ENCODE data around the gene MAMLD1. TPM values are rescaled to one million over a fixed set of nuclear protein-coding genes. Genes with fewer than 3 reads are reported as not detected.
A peak's percentile ranks its signal among the peaks of the same experiment; 100 is the strongest.

The MAMLD1 gene
- total RNA-seq, 1 donor from 2014 or later, result 1.8 TPM

GRCh38 chrX:150361777-150362351, 1.3 kb upstream of the MAMLD1 start:
- no peaks in the 10 kb centered on the region for H3K36me3 ChIP-seq
- TF ChIP-seq CTCF (IDR thresholded peaks at IDR 0.05; ENCODE audit: borderline replicate concordance), result no peak
- no peak overlapping the region for H3K27ac ChIP-seq (replicated peaks)
- no peaks in the 10 kb centered on the region for H3K9me3 ChIP-seq (replicated peaks)
- DNase-seq, result no peak
- H3K27me3 ChIP-seq (ENCODE audit: low read depth), result peaks cover 7% of the 10 kb centered on the region
- peaks cover 25% of the 10 kb centered on the region for H3K4me1 ChIP-seq
- intact Hi-C loops (cut with micrococcal nuclease), result no loop called here
- peak overlapping the region; percentile 73 for H3K4me3 ChIP-seq

DNA sequence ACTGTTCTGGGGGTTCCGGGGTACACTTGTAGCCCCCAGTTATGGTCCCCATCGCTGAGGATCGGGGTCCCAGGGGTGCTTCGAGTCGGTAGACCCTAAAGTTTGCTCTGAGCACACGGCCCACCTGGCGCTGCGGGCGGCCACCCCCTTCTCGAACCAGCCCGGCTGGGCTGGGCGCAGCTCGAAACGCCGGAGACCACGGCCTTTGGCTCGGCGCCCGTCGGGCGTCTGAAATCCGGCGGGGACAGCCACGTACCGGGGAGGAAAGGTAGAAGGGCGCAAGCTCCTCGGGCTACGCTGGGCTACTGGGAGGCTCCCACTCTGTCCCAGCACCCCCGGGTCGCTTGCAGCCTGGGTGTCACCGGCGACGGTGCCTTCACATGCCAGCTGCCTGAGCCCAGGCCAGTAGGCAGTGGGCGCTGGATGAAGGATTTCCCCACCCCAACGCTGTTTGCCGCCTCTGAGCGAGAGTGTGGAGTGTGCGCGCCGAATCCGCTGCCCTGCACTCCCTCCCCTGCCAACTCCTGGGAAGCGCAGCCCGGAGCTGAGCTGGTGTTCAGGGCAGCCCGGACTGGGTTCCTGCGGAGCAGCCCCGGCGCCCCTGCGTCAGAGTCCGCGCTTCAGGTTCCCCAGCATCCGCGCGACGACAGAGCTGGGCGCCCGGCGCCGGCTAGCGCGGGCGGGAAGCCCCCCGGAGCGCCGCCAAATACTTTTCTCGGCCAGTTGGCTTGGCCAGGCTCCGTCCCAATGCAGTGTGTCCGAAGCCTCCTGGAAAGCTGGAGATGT, 637 bp downstream of the MAMLD1 start:
- intact Hi-C loops (cut with micrococcal nuclease), result no loop called here
- Histone ChIP-seq H3K4me3 (peak overlapping the region; percentile 73), H3K36me3 (no peaks in the 10 kb centered on the region), H3K9me3 (replicated peaks) (no peaks in the 10 kb centered on the region), H3K27me3 (ENCODE audit: low read depth) (peaks cover 7% of the 10 kb centered on the region), H3K4me1 (peaks cover 25% of the 10 kb centered on the region), H3K27ac (replicated peaks) (peak overlapping the region; percentile 84)
- peak; percentile 19 for DNase-seq
- no peak for TF ChIP-seq CTCF (IDR thresholded peaks at IDR 0.05; ENCODE audit: borderline replicate concordance)

GRCh38 chrX:150364347-150365050, 1.4 kb downstream of the MAMLD1 start:
- H3K27ac ChIP-seq (replicated peaks), result peak overlapping the region; percentile 84
- intact Hi-C loops (cut with micrococcal nuclease), result no loop called here
- peaks cover 25% of the 10 kb centered on the region for H3K4me1 ChIP-seq

GRCh38 chrX:150365051-150365989, 2.2 kb downstream of the MAMLD1 start:
- Histone ChIP-seq H3K4me3 (peak overlapping the region; percentile 73), H3K36me3 (no peaks in the 10 kb centered on the region), H3K9me3 (replicated peaks) (no peaks in the 10 kb centered on the region), H3K4me1 (peaks cover 25% of the 10 kb centered on the region), H3K27ac (replicated peaks) (peak overlapping the region; percentile 84), H3K27me3 (ENCODE audit: low read depth) (peaks cover 7% of the 10 kb centered on the region)
- DNase-seq, result peak; percentile 76
- intact Hi-C loops (cut with micrococcal nuclease), result no loop called here
- peak; percentile 72 for TF ChIP-seq CTCF (IDR thresholded peaks at IDR 0.05; ENCODE audit: borderline replicate concordance)

More at GRCh38 chrX:150364347-150365050, 1.4 kb downstream of the MAMLD1 start:
- Histone ChIP-seq H3K9me3 (replicated peaks) (no peaks in the 10 kb centered on the region), H3K4me3 (peak overlapping the region; percentile 73), H3K36me3 (no peaks in the 10 kb centered on the region), H3K27me3 (ENCODE audit: low read depth) (peaks cover 7% of the 10 kb centered on the region)
- peak; percentile 16 for DNase-seq
- no peak for TF ChIP-seq CTCF (IDR thresholded peaks at IDR 0.05; ENCODE audit: borderline replicate concordance)

Data from left ventricle myocardium inferior (tissue), 1 donor.